Left forelimb (tissue), 1 donor: ENCODE results near the gene MED9.

Source experiments
- DNase-seq: peaks from one replicate; pipeline ENCODE4 v3.0.0-alpha.2; 2018; ENCODE audit warnings: low spot score

Gene MED9

GRCh38 chr17:17505151-17505550 is 28.4 kb downstream of the MED9 start:
- DNase-seq = no peak

GRCh38 chr17:17505610-17506171 is 28.9 kb downstream of the MED9 start:
- DNase-seq = no peak

GRCh38 chr17:17506181-17506741 is 29.5 kb downstream of the MED9 start:
- DNase-seq = no peak

DNA sequence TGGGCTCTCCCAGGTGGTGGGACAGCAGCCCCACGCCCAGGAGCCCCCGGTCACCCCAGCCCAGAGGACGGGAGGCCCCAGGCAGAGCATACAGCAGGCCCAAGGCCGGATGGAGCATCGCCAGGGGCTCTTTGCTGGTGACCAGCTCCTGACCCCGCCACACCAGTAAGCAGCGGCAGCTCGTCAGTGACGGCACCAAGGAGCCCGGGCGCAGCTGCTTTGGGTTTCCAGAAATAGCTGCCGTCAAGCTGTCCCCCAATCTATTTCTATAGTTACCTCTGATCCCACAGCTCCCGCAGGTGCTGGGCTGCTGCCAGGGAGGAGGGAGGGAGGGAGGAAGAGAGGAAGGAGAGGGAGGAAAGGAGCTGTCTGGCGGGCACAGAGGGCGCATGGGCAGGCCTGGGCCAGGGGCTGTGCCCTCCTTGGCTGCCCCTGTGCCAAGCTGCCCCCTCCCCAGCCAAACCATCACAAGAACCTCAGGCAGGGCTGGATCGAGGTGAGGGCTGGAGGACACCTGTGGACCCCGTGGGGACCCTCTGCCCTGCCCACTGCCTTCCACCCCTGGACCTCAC is 30.2 kb downstream of the MED9 start:
- no peak for DNase-seq

- DNase-seq = no peak
These were observed 30.7 kb downstream of the MED9 start for GRCh38 chr17:17507465-17508011.

DNA sequence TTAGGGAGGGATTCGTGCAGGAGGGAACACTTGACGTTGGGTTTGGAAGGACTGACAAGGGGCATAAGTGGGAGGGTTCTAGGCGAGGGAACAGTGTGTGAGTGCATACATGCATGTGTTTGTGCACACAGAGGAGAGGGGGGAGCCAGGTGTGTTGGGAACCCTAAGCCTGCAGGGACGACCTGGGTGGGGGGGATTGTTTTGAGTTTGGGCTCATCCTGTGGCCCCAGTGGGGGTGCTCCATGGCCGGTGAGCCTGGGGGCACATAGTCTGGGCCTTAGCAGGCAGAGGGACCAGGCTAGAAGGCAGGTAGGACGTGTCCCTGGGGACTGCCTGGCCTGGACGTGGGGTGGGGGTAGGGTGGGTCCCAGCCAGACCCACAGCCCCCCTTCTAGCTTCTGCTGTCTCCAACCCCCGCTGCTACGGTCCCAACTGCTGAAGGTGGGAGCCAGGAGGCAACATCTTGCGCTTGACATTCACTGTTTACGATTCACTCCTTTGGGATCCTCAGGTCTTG is 31.3 kb downstream of the MED9 start:
- no peak for DNase-seq

- peak; percentile 61 for DNase-seq
These were observed 32.1 kb downstream of the MED9 start for GRCh38 chr17:17508646-17509591.

DNA sequence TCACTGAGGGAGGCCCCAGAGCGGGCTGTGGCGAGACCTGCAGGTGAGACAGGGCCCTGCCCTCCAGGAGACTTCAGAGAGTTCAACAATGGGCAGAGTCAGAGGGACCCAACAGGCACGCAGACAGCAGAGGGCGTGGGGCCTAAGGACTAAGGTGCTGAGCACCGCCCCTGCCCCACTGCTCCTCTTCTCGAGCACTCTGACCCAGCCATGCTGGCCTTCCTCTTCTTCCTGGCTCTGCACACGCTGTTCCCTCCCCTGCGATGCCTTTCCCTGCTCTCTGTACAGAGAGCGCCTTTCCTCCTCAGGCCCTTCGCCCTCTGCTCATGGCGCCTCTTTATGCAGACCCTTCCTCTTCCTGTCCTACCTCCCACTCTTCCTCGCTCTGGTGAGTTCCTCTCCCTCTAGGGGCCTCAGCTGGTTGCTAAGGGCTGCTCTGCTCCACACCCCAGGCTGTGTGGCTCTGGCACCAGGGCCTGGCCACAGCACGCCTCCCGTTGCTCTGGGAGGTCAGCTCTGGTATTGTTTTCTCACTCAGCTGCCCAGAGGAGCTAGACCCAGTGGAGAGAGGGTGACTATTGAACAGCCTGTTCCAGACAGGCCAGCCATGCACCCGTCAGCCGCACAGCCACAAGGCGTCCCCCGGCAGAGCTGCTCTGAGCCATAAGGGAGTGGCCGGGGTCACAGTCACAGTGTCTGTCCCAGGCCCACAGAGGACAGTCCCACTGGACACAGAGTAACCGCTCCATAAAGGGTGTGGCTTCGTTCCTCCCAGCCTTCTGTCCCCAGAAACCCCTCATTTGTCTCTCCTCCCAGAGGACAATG is 33.0 kb downstream of the MED9 start:
- peak; percentile 36 for DNase-seq

- peak; percentile 38 for DNase-seq
These were observed 33.9 kb downstream of the MED9 start for GRCh38 chr17:17510456-17511292.

GRCh38 chr17:17511293-17511741 is 34.5 kb downstream of the MED9 start:
- DNase-seq = no peak

DNA sequence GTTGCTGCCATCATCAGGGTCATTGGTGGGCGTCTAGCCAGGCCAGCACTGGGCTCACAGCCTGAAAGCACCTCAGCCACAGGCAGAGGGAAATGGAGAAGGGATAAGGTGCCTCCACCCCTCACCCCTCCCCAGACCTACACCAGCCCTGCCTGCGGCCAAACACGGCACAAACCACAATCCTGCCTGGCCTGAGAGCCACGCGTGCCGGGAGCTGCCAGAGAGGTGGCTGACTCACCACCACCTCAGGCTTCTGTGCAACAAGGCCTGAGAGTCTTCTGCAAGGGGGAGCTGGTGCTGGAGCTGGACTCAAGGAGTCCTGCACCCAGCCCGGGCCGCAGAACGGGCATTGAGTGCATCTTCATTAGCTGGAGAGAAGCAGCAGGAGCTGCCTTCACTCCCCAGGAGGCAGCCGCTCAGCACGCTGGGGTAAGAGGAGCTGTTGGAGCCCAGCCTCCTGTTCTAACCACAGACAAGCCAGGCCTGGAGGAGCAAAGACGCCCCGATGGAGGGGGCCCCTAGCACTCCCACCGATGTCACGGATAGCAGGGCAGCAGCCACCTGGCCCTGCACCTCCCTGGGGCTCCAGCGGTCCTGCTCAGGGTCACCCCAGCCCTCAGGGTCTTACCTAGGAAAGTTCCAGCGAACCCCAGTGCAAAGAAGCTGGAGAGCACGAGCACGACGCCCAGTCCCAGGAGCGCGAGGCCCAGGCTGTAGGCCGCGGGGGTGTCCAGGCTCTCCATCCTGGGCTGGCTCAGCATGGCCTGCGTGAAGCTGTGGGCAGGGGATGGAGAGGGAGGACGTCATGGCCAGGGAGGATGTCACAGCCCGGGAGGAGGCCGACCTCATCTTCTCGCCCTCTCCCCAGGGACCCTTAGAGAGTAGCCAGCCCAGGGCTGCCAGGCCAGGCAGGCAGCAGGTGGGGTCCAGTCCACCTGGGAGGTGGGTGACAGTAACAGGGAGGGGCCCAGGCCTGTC is 35.4 kb downstream of the MED9 start:
- no peak for DNase-seq

DNA sequence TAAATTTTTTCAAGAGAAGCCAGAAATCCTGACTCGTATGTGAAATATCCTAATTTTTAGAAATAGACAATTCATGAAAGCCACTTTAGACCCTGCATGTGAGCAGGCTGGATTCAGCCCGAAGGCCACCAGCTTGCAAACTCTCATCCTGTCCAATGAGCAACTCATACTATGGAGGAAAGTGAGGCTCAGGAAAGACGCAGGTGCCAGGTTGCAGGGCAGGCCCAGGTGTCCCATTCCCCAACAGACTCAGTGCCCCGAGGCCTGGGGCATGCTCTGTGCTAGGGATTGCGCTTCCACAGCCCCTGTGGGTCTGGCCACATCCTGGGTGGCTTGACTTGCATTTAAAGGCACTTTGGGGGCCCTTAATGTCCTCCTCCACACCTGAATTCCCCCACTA is 36.1 kb downstream of the MED9 start:
- DNase-seq = no peak

DNA sequence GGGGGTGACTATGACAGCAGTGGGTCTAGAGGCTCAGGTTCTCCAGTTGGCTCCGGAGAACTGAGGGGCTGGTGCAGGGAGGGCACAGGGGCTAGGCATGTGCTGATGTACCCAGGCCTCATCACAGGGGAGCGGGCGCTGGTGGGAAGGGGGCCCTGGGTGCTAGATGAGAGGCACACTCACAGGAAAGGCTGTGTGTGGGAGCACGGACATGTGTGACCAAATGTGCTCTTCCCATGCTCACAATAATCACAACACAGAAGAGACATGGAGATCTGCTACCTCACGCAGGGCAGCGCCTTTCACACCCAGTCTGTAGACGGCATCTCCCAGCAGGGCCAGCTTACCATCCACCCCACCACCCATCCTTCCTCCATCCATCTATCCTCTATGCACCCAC is 36.8 kb downstream of the MED9 start:
- DNase-seq = no peak

DNA sequence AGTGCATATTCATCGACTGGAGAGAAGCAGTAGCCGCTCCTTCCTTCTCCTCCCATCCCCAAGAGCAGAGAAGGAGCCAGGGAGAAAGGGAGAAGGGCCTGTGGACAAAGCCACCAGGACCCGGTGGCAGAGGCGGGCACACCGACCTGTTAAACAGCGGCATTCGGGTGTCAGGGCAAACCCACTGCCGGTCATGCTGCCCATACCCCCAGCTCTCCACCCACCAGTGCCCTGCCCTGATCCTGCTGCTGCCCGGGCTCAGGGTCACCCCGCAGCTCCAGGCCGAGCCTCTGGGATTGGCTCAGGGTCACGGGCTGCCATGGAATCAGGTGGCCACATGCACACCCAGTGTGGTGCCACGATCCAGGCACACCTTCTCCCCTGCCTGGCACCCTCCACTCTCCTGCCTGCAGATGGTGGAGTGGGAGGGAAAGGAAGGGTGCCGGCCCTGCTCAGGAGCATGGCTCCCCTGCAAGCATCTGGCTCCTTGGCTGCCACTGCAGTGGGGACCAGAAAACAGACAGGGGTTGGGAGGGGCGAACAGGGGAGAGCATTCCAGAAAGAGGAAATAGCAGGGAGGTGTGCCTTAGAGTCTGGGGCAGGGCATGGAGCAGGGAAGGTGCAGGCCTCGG is 37.7 kb downstream of the MED9 start:
- no peak for DNase-seq

DNA sequence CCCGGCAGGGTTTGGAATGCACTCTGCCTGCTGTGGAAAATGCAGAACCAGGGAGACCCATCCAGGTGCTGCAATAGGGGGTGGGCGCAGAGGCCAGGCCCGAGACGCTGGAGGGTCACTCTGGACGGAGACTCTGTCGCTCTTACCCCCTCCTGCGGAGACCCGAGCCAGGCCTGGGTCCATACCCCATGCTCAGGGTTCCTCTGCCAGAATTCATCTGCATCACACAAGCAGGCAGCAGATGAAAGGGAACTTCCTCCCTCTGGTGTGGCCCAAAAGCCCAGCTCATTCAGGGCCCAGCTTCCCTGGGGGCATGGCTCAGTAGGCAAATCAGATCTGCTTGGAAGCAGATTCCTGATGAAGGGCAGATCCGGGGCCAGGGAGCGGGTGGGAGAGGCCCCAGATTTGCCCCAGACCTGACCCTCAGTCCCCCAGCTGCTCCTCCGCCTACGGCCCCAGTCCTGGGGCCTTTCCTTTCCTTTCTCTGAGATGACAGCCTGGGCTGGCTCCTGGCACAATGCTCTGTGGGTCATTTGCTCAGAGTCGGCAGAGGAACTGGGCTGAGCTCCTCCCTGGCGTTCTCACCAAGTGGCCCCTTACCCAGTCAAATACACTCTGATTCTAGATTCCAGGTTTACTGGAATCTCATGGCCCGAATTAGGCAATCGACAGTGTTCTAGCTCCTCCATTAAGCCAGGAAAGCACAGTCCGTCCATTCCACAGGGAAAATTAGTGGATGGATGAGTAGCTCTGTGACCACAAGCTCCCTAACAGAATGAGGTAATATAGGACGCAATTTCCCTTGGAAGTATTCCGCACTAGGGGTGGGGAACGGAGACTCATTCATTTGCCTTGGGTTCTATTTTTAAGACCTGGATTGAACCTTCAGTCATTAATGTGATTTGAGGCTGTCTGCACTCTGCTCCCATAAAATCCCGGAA is 38.5 kb downstream of the MED9 start:
- DNase-seq = no peak

DNA sequence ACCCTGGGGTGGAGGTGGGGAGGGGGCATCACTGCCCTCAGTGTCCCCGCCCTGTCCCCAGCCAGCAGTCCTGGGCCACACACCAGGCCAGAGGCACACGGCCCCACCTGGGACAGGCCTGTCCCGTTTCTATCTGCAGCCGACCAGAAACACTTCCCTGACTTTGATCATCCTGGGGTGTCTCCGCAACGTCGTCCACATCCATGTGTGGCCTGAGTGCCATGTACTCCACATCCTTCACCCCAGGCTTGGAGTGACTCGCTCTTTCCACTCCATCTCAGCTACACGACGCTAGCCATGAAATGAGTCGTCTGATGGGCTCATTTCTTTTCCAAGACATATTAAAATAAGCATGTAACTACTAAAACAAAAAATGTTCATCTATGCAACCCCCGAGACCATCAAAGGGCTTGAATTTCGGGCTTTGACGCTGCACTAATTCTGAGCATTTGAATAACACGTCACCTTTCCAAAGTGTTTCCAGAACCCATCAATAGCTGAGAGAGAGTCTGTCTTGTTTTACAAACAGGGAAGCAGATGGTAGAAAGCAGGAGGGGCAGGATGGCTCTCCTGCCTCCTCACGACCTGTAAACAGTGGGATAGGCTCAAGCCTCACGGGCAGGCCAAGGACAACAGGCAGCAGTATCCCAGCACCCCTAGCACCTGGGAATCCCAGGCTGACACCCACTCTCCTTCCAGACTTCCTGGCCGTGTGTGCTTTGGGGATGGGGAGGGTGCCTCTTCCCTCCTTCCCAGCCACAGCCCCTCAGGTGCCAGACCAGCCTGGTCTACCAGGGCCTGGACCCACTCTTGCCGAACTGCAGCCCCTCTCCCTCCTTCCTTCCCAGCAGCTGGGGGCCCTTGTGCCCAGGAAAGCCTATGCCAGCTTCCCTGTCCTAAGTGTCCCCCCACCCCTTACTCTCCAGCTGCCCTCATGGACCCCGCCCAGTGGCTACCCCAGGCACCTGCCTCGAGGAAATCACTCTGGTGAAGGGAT is 39.4 kb downstream of the MED9 start:
- no peak for DNase-seq
